Endothelial cell of umbilical vein (primary cell): Measurements from ENCODE around the gene NKX1-1. TPM values are rescaled to one million over a fixed set of nuclear protein-coding genes. Genes with fewer than 3 reads are reported as not detected.

ENCODE experiments used
- BruUV-seq: library from RNA; stranded (reverse); fragments of 400-500 nt; replicated peaks from 2 replicates; lab custom pipeline; 2021; lab: Mats Ljungman, UMichigan
- CTCF ChIA-PET: fragments of 300-600, 350-600 bp; sonication (Branson Sonifier 250); formaldehyde crosslinking; loops from one replicate; lab custom pipeline; 2021; ENCODE audit warnings: antibody characterized with exemption, inconsistent platforms; lab: Charles Lee
- POLR2A ChIA-PET: fragments of 300-600, 350-600 bp; sonication (Branson Sonifier 250); formaldehyde crosslinking; loops from one replicate; lab custom pipeline; 2021; ENCODE audit warnings: antibody characterized with exemption, inconsistent platforms; lab: Charles Lee
- DNase-seq: peaks from one replicate; pipeline ENCODE4 v3.0.0-alpha.2; 2011; ENCODE audit warnings: low read depth, low spot score
- FAIRE-seq: peaks from 2 replicates; lab custom pipeline; 2011; peaks lifted over from hg19 to GRCh38; lab: Jason Lieb, UNC
- H2AFZ ChIP-seq: 2 replicates; pipeline ENCODE4 v1.6.0; 2012; ENCODE audit warnings: low read depth, low read length, control low read depth, inconsistent platforms
- H3K27ac ChIP-seq: 2 replicates; pipeline ENCODE4 v1.5.1; 2011; ENCODE audit warnings: low read depth, mild to moderate bottlenecking, control low read depth, low read length, moderate library complexity; ENCODE audit not compliant: insufficient read depth
- H3K27me3 ChIP-seq, 2 experiments: 2 replicates each; pipeline versions ENCODE4 v1.6.0 to v1.6.1; 2011; ENCODE audit warnings: low read length in 2 of 2, mixed read lengths in 1 of 2; ENCODE audit not compliant: control insufficient read depth in 2 of 2, insufficient read depth in 2 of 2
- H3K36me3 ChIP-seq, 2 experiments: 2 replicates in 1 of 2; 3 replicates in 1 of 2; pipeline ENCODE4 v1.5.1; 2011; ENCODE audit warnings: low read length in 2 of 2, mild to moderate bottlenecking in 1 of 2, moderate library complexity in 1 of 2; ENCODE audit not compliant: control insufficient read depth in 2 of 2, insufficient read depth in 2 of 2; ENCODE audit errors: extremely low read depth in 1 of 2
- H3K4me1 ChIP-seq: 3 replicates; pipeline ENCODE4 v1.5.1; 2011; ENCODE audit warnings: mild to moderate bottlenecking, low read length; ENCODE audit not compliant: control insufficient read depth, insufficient read depth; ENCODE audit errors: extremely low read depth
- H3K4me2 ChIP-seq: 2 replicates; pipeline ENCODE4 v1.6.1; 2011; ENCODE audit warnings: low read length, control low read depth, mixed read lengths; ENCODE audit not compliant: insufficient read depth
- H3K4me3 ChIP-seq, 3 experiments: fragments of 200-600 bp in 1 of 3; sonication (generic), shearing (Covaris generic) in 1 of 3; replicated peaks in 1 of 3; 2 replicates each; pipeline ENCODE4 v1.5.1; 2011 to 2016; ENCODE audit warnings: control low read depth in 3 of 3, low read length in 3 of 3, mild to moderate bottlenecking in 2 of 3, inconsistent platforms in 1 of 3, low read depth in 1 of 3, moderate library complexity in 1 of 3; ENCODE audit not compliant: insufficient read depth in 1 of 3
- H3K79me2 ChIP-seq: 2 replicates; pipeline ENCODE4 v1.6.0; 2012; ENCODE audit warnings: low read length, inconsistent platforms; ENCODE audit not compliant: control insufficient read depth, insufficient read depth
- H3K9ac ChIP-seq: replicated peaks from 2 replicates; pipeline ENCODE3; 2011; ENCODE audit warnings: low read length, control low read depth; ENCODE audit not compliant: insufficient read depth; ENCODE audit errors: extremely low read depth
- H3K9me1 ChIP-seq: replicated peaks from 3 replicates; pipeline ENCODE4 v1.6.0; 2011; ENCODE audit warnings: mild to moderate bottlenecking, low read length; ENCODE audit not compliant: control insufficient read depth, insufficient read depth; ENCODE audit errors: extremely low read depth
- H3K9me3 ChIP-seq: replicated peaks from 2 replicates; pipeline ENCODE4 v1.5.1; 2012; ENCODE audit warnings: low read length, inconsistent platforms; ENCODE audit not compliant: control insufficient read depth, insufficient read depth
- H4K20me1 ChIP-seq: replicated peaks from 2 replicates; pipeline ENCODE3; 2011; ENCODE audit warnings: mild to moderate bottlenecking, low read length; ENCODE audit not compliant: control insufficient read depth, insufficient read depth; ENCODE audit errors: extremely low read depth
- EZH2 ChIP-seq: IDR thresholded peaks from 2 replicates; pipeline ENCODE4 v1.6.1; 2012; ENCODE audit warnings: borderline replicate concordance, low read depth, mild to moderate bottlenecking, moderate library complexity, low read length, inconsistent platforms; ENCODE audit not compliant: severe bottlenecking
- FOS ChIP-seq: IDR thresholded peaks from 2 replicates; pipeline ENCODE4 v1.6.1; 2011; ENCODE audit warnings: mild to moderate bottlenecking, low read length, moderate library complexity, borderline replicate concordance; ENCODE audit not compliant: insufficient read depth
- GATA2 ChIP-seq: IDR thresholded peaks from 2 replicates; pipeline ENCODE4 v1.7.0; 2011; ENCODE audit warnings: low read depth, mild to moderate bottlenecking, moderate library complexity, mixed read lengths, low read length; ENCODE audit not compliant: insufficient read length, insufficient read depth
- JUN ChIP-seq: IDR thresholded peaks from 2 replicates; pipeline ENCODE4 v1.6.1; 2011; ENCODE audit warnings: borderline replicate concordance, low read depth; ENCODE audit not compliant: insufficient read length, insufficient read depth
- MYC ChIP-seq: IDR thresholded peaks from one replicate; pipeline ENCODE4 v1.6.1; 2011; ENCODE audit warnings: mild to moderate bottlenecking, low read depth, low read length
- POLR2A ChIP-seq: IDR thresholded peaks from 2 replicates; pipeline ENCODE4 v1.6.1; 2012; ENCODE audit warnings: low read depth, mild to moderate bottlenecking, control low read depth, low read length
- POLR2AphosphoS5 ChIP-seq: IDR thresholded peaks from 2 replicates; pipeline ENCODE4 v1.6.1; 2012; ENCODE audit warnings: low read depth, mild to moderate bottlenecking, control low read depth, low read length, moderate library complexity; ENCODE audit not compliant: insufficient read depth
- dilution Hi-C: fragments of 300-500 bp; cut with MboI; formaldehyde crosslinking; loops from one replicate; pipeline ENCODE4 v1.15.0; 2019; ENCODE audit warnings: low sequenced_read_pairs; ENCODE audit not compliant: extremely low pct_ligation_motif_present
- intact Hi-C: fragments of 100-400 bp; cut with micrococcal nuclease; formaldehyde crosslinking; loops from one replicate; pipeline ENCODE4 v1.10.0; 2022
- polyA plus RNA-seq, 4 experiments: library from polyadenylated mRNA; depleted of rRNA in 3 of 4; stranded (reverse) in 3 of 4; unstranded in 1 of 4; fragments of >200 nt; gene quantifications; 2 replicates each; pipeline versions ENCODE4 v1.2.1 to v1.2.3, GENCODE V29; 2011 to 2012; ENCODE audit warnings: missing spikeins in 1 of 4
- total RNA-seq: library from RNA; stranded (reverse); gene quantifications from 2 replicates; pipeline ENCODE4 v1.2.3, GENCODE V29; 2021
- TF ChIP-seq, protein P1 (sequence below), 2 donors: IDR thresholded peaks; 1 replicate in 1 of 2; 2 replicates in 1 of 2; pipeline ENCODE4 v1.5.1; 2011; ENCODE audit warnings: low read length in 2 of 2, mild to moderate bottlenecking in 2 of 2, moderate library complexity in 2 of 2, control low read depth in 1 of 2, inconsistent platforms in 1 of 2, low read depth in 1 of 2; ENCODE audit not compliant: insufficient read depth in 1 of 2; ENCODE audit errors: extremely low read depth in 1 of 2
- TF ChIP-seq, protein P2 (sequence below): IDR thresholded peaks from 2 replicates; pipeline ENCODE4 v1.6.1; 2011; ENCODE audit not compliant: insufficient read depth, insufficient read length

Gene NKX1-1
- total and polyA plus RNA-seq, 2 donors (not counting 3 experiments of a cell fraction or from before 2014, with no cell fraction given), result not detected

DNA sequence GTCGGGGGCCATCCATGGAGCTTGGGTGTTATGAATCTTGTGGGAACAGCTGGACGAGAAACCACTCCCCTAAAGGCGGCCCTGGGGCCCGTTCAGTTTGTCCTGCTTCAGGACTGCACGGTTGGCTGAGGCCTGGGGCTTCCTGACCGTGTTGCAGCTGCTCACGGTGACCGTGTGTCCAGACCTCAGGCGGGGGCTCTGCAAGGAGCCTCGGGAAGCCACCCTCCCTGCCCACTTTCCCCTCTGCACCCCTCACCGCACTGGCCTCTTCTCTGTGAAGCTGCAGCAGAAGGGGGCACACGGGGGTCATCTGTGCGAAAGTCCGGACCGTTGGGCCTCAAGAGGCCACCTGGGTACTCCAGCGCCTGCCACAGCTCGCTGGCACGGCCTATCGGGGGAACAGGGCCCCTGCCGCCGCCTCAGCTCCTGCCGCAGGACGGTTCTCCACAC lies 29.8 kb downstream of the NKX1-1 start:
- ChIA-PET CTCF (interaction anchor here (0.7 kb wide), 1 partner anchor 20 kb away, joined by 3 read pairs; no protein-coding TSS in a partner anchor), POLR2A (no interaction called here)
- no peaks in the 10 kb centered on the region for H3K79me2 ChIP-seq
- BruUV-seq, result no TSS peak
- TF ChIP-seq GATA2 (no peak), EZH2 (no peak), POLR2A (no peak)
- TF ChIP-seq, protein P1, sequence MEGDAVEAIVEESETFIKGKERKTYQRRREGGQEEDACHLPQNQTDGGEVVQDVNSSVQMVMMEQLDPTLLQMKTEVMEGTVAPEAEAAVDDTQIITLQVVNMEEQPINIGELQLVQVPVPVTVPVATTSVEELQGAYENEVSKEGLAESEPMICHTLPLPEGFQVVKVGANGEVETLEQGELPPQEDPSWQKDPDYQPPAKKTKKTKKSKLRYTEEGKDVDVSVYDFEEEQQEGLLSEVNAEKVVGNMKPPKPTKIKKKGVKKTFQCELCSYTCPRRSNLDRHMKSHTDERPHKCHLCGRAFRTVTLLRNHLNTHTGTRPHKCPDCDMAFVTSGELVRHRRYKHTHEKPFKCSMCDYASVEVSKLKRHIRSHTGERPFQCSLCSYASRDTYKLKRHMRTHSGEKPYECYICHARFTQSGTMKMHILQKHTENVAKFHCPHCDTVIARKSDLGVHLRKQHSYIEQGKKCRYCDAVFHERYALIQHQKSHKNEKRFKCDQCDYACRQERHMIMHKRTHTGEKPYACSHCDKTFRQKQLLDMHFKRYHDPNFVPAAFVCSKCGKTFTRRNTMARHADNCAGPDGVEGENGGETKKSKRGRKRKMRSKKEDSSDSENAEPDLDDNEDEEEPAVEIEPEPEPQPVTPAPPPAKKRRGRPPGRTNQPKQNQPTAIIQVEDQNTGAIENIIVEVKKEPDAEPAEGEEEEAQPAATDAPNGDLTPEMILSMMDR (IDR thresholded peaks at IDR 0.05; ENCODE audit: extremely low read depth in 1 of 2, insufficient read depth in 1 of 2, low read depth in 1 of 2, low read length in 2 of 2), result no peak
- no peaks in the 10 kb centered on the region for H3K36me3 ChIP-seq
- no peaks in the 10 kb centered on the region for H3K9me3 ChIP-seq
- H3K4me2 ChIP-seq, result no peak overlapping the region
- dilution Hi-C loops (no loop called here), intact Hi-C loops (no loop called here)
- H3K27me3 ChIP-seq, result no peaks in the 10 kb centered on the region
- H2AFZ ChIP-seq, result no peak overlapping the region
- FAIRE-seq (no peak), DNase-seq (no peak)
- H3K4me1 ChIP-seq, result no peaks in the 10 kb centered on the region
- no peak overlapping the region for H3K9ac ChIP-seq
- no peaks in the 10 kb centered on the region for H4K20me1 ChIP-seq
- no peak overlapping the region for H3K27ac ChIP-seq
- H3K9me1 ChIP-seq, result no peaks in the 10 kb centered on the region
- no peak overlapping the region for H3K4me3 ChIP-seq

DNA sequence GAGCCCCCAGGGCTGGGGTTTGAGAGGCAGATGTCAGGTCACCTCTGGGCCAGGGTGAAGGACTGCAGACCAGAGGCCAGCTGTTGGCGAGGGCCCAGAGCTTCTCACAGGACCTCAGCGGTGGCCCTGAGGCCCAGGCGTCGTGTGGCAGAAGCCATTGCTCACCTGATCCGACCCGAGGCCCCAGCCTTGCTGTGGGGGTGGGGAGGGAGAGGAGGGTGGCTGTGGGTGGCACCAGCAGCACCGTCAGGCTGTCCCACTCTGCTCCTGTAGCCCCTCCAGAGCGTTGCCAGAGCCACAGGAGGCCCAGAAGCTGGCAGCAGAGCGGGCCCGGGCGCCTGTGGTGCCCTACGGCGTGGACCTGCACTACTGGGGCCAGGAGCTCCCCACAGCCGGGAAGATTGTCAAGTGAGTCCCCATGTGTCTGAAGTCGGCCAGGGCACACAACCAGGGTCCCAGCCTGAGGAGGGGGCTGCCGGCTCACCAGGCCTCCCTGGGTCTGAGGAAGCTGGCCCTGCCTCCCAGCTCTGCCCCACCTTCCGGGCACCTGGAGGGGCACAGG lies 30.4 kb downstream of the NKX1-1 start:
- Histone ChIP-seq H3K36me3 (no peaks in the 10 kb centered on the region), H3K4me3 (no peak overlapping the region), H2AFZ (no peak overlapping the region), H4K20me1 (no peaks in the 10 kb centered on the region), H3K4me1 (no peaks in the 10 kb centered on the region), H3K79me2 (no peaks in the 10 kb centered on the region), H3K9me3 (no peaks in the 10 kb centered on the region), H3K27ac (no peak overlapping the region), H3K9ac (no peak overlapping the region), H3K9me1 (no peaks in the 10 kb centered on the region), H3K27me3 (no peaks in the 10 kb centered on the region), H3K4me2 (no peak overlapping the region)
- DNase-seq (no peak), FAIRE-seq (no peak)
- BruUV-seq, result no TSS peak
- ChIA-PET CTCF (interaction anchor here (0.7 kb wide), 1 partner anchor 20 kb away, joined by 3 read pairs; no protein-coding TSS in a partner anchor), POLR2A (no interaction called here)
- dilution Hi-C loops (no loop called here), intact Hi-C loops (no loop called here)
- TF ChIP-seq POLR2A (no peak), EZH2 (no peak), MYC (no peak), JUN (no peak), POLR2AphosphoS5 (no peak), GATA2 (no peak), FOS (no peak)
- TF ChIP-seq, protein P1 (IDR thresholded peaks at IDR 0.05; ENCODE audit: extremely low read depth in 1 of 2, insufficient read depth in 1 of 2, low read depth in 1 of 2, low read length in 2 of 2), result no peak
- TF ChIP-seq, protein P2, sequence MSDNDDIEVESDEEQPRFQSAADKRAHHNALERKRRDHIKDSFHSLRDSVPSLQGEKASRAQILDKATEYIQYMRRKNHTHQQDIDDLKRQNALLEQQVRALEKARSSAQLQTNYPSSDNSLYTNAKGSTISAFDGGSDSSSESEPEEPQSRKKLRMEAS, result no peak
